DND-41 (cell line): Measurements from ENCODE around the gene GABRP.
"Not testable (repeated sequence)": the region's sequence is repeated elsewhere in the genome, so short reads cannot be mapped to it uniquely, and the experiment has no call there.

Experiments used
- ATAC-seq: fragments of 200-7000 bp; cut with Tn5 transposase; 3 replicates; pipeline ENCODE4 v1.9.1; 2021; ENCODE audit warnings: low read depth; ENCODE audit not compliant: insufficient read depth
- DNase-seq: peaks from one replicate; pipeline ENCODE4 v3.0.0-alpha.2; 2020
- H2AFZ ChIP-seq: 2 replicates; pipeline ENCODE4 v1.6.0; 2012; ENCODE audit warnings: low read depth, low read length
- H3K27ac ChIP-seq: 2 replicates; pipeline ENCODE4 v1.5.1; 2012; ENCODE audit warnings: low read length, inconsistent platforms
- H3K27me3 ChIP-seq: fragments of 200-600 bp; sonication (generic); 2 replicates; pipeline ENCODE4 v1.6.0; 2012; ENCODE audit warnings: low read length, mild to moderate bottlenecking, inconsistent platforms; ENCODE audit not compliant: insufficient read depth, poor library complexity
- H3K36me3 ChIP-seq: 2 replicates; pipeline ENCODE4 v1.5.1; 2012; ENCODE audit warnings: low read length, inconsistent platforms; ENCODE audit not compliant: insufficient read depth
- H3K4me1 ChIP-seq: 2 replicates; pipeline ENCODE4 v1.5.1; 2012; ENCODE audit warnings: mild to moderate bottlenecking, low read length; ENCODE audit not compliant: insufficient read depth
- H3K4me2 ChIP-seq: 2 replicates; pipeline ENCODE4 v1.6.0; 2012; ENCODE audit warnings: mild to moderate bottlenecking, moderate library complexity, low read length, inconsistent platforms; ENCODE audit not compliant: insufficient read depth
- H3K4me3 ChIP-seq, 2 experiments: fragments of 200-600 bp in 1 of 2; shearing (Covaris generic) in 1 of 2; 2 replicates each; pipeline ENCODE4 v1.5.1; 2012 to 2016; ENCODE audit warnings: inconsistent platforms in 2 of 2, low read length in 2 of 2, mild to moderate bottlenecking in 2 of 2, low read depth in 1 of 2, moderate library complexity in 1 of 2
- H3K79me2 ChIP-seq: 2 replicates; pipeline ENCODE4 v1.6.0; 2012; ENCODE audit warnings: low read length, inconsistent platforms; ENCODE audit not compliant: insufficient read depth
- H3K9ac ChIP-seq: 2 replicates; pipeline ENCODE4 v1.6.0; 2012; ENCODE audit warnings: low read depth, mild to moderate bottlenecking, inconsistent platforms, low read length, moderate library complexity
- H3K9me3 ChIP-seq: 2 replicates; pipeline ENCODE4 v1.5.1; 2012; ENCODE audit warnings: low read length, moderate library complexity, mild to moderate bottlenecking, inconsistent platforms; ENCODE audit not compliant: insufficient read depth, severe bottlenecking
- H4K20me1 ChIP-seq: 2 replicates; pipeline ENCODE4 v1.6.0; 2012; ENCODE audit warnings: low read length; ENCODE audit not compliant: insufficient read depth
- CTCF ChIP-seq: IDR thresholded peaks from 2 replicates; pipeline ENCODE4 v1.5.1; 2012; ENCODE audit warnings: borderline replicate concordance, low read length, moderate library complexity, mild to moderate bottlenecking; ENCODE audit not compliant: poor library complexity, severe bottlenecking; ENCODE audit errors: extremely low read depth
- EZH2 ChIP-seq: IDR thresholded peaks from 3 replicates; pipeline ENCODE4 v1.6.1; 2012; ENCODE audit warnings: borderline replicate concordance, low read depth, mild to moderate bottlenecking, moderate library complexity, low read length, inconsistent platforms; ENCODE audit not compliant: severe bottlenecking

GABRP gene

GRCh38 chr5:170761048-170761707 lies 22.3 kb upstream of the GABRP start:
- Histone ChIP-seq H2AFZ (no peak overlapping the region), H3K4me1 (no peaks in the 10 kb centered on the region), H3K27me3 (no peaks in the 10 kb centered on the region), H3K9me3 (no peaks in the 10 kb centered on the region), H3K79me2 (no peaks in the 10 kb centered on the region), H3K27ac (no peak overlapping the region), H3K36me3 (no peaks in the 10 kb centered on the region), H3K9ac (no peak overlapping the region), H3K4me3 (no peak overlapping the region), H4K20me1 (no peaks in the 10 kb centered on the region), H3K4me2 (no peak overlapping the region)
- DNase-seq (no peak), ATAC-seq (no peak)
- no peak for TF ChIP-seq CTCF
- TF ChIP-seq EZH2 = no peak

DNA sequence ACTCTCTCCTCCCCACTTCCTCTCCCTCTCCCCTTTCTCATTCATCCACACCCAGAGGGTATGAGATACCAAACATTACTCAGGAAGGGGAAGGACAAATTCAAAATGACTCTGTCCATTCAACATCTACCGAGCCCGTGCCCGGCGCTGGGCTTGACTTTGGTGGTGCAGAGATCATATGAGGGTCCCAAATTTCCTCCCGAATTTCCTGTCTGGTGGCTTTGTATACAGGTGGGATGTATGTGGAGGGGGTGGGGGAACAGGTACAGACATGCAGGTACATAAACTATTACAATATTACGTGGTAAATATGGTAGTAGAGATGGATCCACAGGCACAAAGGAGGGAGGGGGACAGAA lies 21.8 kb upstream of the GABRP start:
- H4K20me1 ChIP-seq = no peaks in the 10 kb centered on the region
- no peak overlapping the region for H3K4me3 ChIP-seq
- DNase-seq (no peak), ATAC-seq (no peak)
- no peaks in the 10 kb centered on the region for H3K36me3 ChIP-seq
- no peak overlapping the region for H3K4me2 ChIP-seq
- no peaks in the 10 kb centered on the region for H3K27me3 ChIP-seq
- no peak for TF ChIP-seq CTCF
- TF ChIP-seq EZH2 = no peak
- no peaks in the 10 kb centered on the region for H3K79me2 ChIP-seq
- no peak overlapping the region for H3K9ac ChIP-seq
- no peaks in the 10 kb centered on the region for H3K4me1 ChIP-seq
- H2AFZ ChIP-seq = no peak overlapping the region
- H3K27ac ChIP-seq = no peak overlapping the region
- H3K9me3 ChIP-seq = no peaks in the 10 kb centered on the region

DNA sequence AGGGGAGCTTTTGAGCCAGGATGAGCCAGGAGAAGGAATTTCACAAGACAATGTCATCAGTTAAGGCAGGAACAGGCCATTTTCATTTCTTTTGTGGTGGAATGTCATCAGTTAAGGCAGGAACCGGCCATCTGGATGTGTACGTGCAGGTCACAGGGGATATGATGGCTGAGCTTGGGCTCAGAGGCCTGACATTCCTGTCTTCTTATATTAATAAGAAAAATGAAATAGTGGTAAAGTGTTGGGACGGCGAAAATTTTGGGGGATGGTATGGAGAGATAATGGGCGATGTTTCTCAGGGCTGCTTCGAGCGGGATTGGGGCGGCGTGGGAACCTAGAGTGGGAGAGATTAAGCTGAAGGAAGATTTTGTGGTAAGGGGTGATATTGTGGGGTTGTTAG lies 21.2 kb upstream of the GABRP start:
- ATAC-seq, H3K79me2 ChIP-seq, H3K4me1 ChIP-seq, H3K27me3 ChIP-seq, H3K4me2 ChIP-seq, H4K20me1 ChIP-seq, H3K9me3 ChIP-seq, DNase-seq, H3K27ac ChIP-seq, H2AFZ ChIP-seq, H3K36me3 ChIP-seq, H3K4me3 ChIP-seq, H3K9ac ChIP-seq: not testable (repeated sequence)

DNA sequence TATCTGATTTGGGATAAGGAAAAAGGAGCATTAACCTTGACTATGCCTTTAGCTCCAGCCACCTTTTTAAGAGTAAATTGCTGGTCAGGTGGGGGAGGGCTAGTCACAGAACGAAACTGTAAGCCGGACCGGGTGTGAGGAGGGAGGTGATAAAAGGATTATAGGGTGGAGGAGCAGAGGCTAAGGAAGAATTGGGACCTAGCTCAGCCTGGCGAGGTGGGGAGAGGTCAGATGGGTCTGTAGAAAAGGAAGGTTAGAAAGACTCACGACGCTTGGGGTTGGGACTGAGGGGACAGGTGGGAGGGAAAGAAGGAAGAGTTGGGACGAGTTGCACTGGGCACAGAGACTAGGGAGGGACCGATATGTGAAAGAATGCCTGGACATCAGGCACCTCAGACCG lies 17.7 kb upstream of the GABRP start:
- not testable (repeated sequence) for ATAC-seq, H3K9me3 ChIP-seq, H3K36me3 ChIP-seq, DNase-seq, H4K20me1 ChIP-seq, H3K4me1 ChIP-seq, H3K27me3 ChIP-seq, H3K79me2 ChIP-seq, H3K27ac ChIP-seq, H2AFZ ChIP-seq, H3K4me3 ChIP-seq, H3K4me2 ChIP-seq, H3K9ac ChIP-seq
